Measurements from ENCODE around the gene MACF1. TPM values are rescaled to one million over a fixed set of nuclear protein-coding genes. Genes with fewer than 3 reads are reported as not detected.
"Not testable (repeated sequence)": the region's sequence is repeated elsewhere in the genome, so short reads cannot be mapped to it uniquely, and the experiment has no call there.

MACF1 gene
- total and polyA plus RNA-seq, 2 experiments from 2014 or later, result 80.4 to 261 TPM

- not testable (repeated sequence) for H3K36me3 ChIP-seq; H3K4me1 ChIP-seq (ENCODE audit: low read depth); H3K9me3 ChIP-seq (ENCODE audit: low read depth); H3K27ac ChIP-seq
- peaks cover 25% of the 10 kb centered on the region for H3K27me3 ChIP-seq
- DNase-seq (ENCODE audit: low read depth in 1 of 2, low spot score in 1 of 2), result peak in 1 of 2 donors; percentile 29
- peak overlapping the region; percentile 10 for H3K4me3 ChIP-seq
Measured at GRCh38 chr1:39514710-39515124, 310.2 kb downstream of the MACF1 start.

GRCh38 chr1:39515131-39516086 lies 310.9 kb downstream of the MACF1 start:
- DNase-seq (ENCODE audit: low read depth in 1 of 2, low spot score in 1 of 2), result peak in 1 of 2 donors; percentile 61
- not testable (repeated sequence) for H3K36me3 ChIP-seq
- H3K27me3 ChIP-seq, result peaks cover 25% of the 10 kb centered on the region

GRCh38 chr1:39516841-39517240 lies 312.3 kb downstream of the MACF1 start:
- H3K27ac ChIP-seq; H3K36me3 ChIP-seq; DNase-seq (ENCODE audit: low read depth in 1 of 2, low spot score in 1 of 2); H3K4me1 ChIP-seq (ENCODE audit: low read depth); H3K9me3 ChIP-seq (ENCODE audit: low read depth); H3K4me3 ChIP-seq: not testable (repeated sequence)
- H3K27me3 ChIP-seq, result peaks cover 22% of the 10 kb centered on the region

More at GRCh38 chr1:39515131-39516086, 310.9 kb downstream of the MACF1 start:
- H3K4me1 ChIP-seq (ENCODE audit: low read depth); H3K9me3 ChIP-seq (ENCODE audit: low read depth); H3K4me3 ChIP-seq; H3K27ac ChIP-seq: not testable (repeated sequence)

GRCh38 chr1:39517936-39518335 lies 313.4 kb downstream of the MACF1 start:
- not testable (repeated sequence) for H3K27ac ChIP-seq; H3K9me3 ChIP-seq (ENCODE audit: low read depth); H3K4me1 ChIP-seq (ENCODE audit: low read depth); DNase-seq (ENCODE audit: low read depth in 1 of 2, low spot score in 1 of 2); H3K36me3 ChIP-seq; H3K4me3 ChIP-seq
- H3K27me3 ChIP-seq, result peaks cover 19% of the 10 kb centered on the region

- H3K4me3 ChIP-seq; H3K36me3 ChIP-seq; H3K4me1 ChIP-seq (ENCODE audit: low read depth); H3K27ac ChIP-seq; DNase-seq (ENCODE audit: low read depth in 1 of 2, low spot score in 1 of 2); H3K27me3 ChIP-seq; H3K9me3 ChIP-seq (ENCODE audit: low read depth): not testable (repeated sequence)
Measured at GRCh38 chr1:39519376-39519775, 314.9 kb downstream of the MACF1 start.

- DNase-seq (ENCODE audit: low read depth in 1 of 2, low spot score in 1 of 2); H3K27me3 ChIP-seq; H3K4me3 ChIP-seq: not testable (repeated sequence)
Measured at GRCh38 chr1:39522221-39522620, 317.7 kb downstream of the MACF1 start.

GRCh38 chr1:39522661-39523567 lies 318.4 kb downstream of the MACF1 start:
- no peak overlapping the region for H3K27ac ChIP-seq
- no peak for DNase-seq (ENCODE audit: low read depth in 1 of 2, low spot score in 1 of 2)
- H3K9me3 ChIP-seq (ENCODE audit: low read depth), result no peaks in the 10 kb centered on the region
- no peaks in the 10 kb centered on the region for H3K36me3 ChIP-seq
- H3K4me3 ChIP-seq, result no peak overlapping the region
- no peak for TF ChIP-seq CTCF (IDR thresholded peaks at IDR 0.05; ENCODE audit: low read depth, low read length)
- H3K27me3 ChIP-seq, result no peaks in the 10 kb centered on the region
- H3K4me1 ChIP-seq (ENCODE audit: low read depth), result no peaks in the 10 kb centered on the region

More at GRCh38 chr1:39522221-39522620, 317.7 kb downstream of the MACF1 start:
- H3K4me1 ChIP-seq (ENCODE audit: low read depth); H3K36me3 ChIP-seq; H3K9me3 ChIP-seq (ENCODE audit: low read depth); H3K27ac ChIP-seq: not testable (repeated sequence)

GRCh38 chr1:39524171-39524570 lies 319.7 kb downstream of the MACF1 start:
- H3K36me3 ChIP-seq, result no peaks in the 10 kb centered on the region
- no peaks in the 10 kb centered on the region for H3K4me1 ChIP-seq (ENCODE audit: low read depth)
- H3K9me3 ChIP-seq (ENCODE audit: low read depth), result no peaks in the 10 kb centered on the region
- H3K4me3 ChIP-seq, result no peak overlapping the region
- no peaks in the 10 kb centered on the region for H3K27me3 ChIP-seq
- H3K27ac ChIP-seq, result no peak overlapping the region
- DNase-seq (ENCODE audit: low read depth in 1 of 2, low spot score in 1 of 2), result no peak
- no peak for TF ChIP-seq CTCF (IDR thresholded peaks at IDR 0.05; ENCODE audit: low read depth, low read length)

Measured in cardiac muscle cell (in vitro differentiated cells and primary cell).